ENCODE data around the gene DCDC1.

GRCh38 chr11:30991802-30992512 is 377.6 kb downstream of the DCDC1 start:
- TF ChIP-seq ZBTB21 (CRISPR knock-in tag; IDR thresholded peaks at IDR 0.05; ENCODE audit: borderline replicate concordance) (no peak), ZMAT4 (CRISPR knock-in tag; IDR thresholded peaks at IDR 0.05) (no peak), SP1 (CRISPR knock-in tag; conservative IDR thresholded peaks at IDR 0.05) (no peak), CTCF (IDR thresholded peaks at IDR 0.05) (no peak), JAZF1 (CRISPR knock-in tag; IDR thresholded peaks at IDR 0.05) (no peak), RELA (CRISPR knock-in tag; IDR thresholded peaks at IDR 0.05; ENCODE audit: borderline replicate concordance) (no peak), TCF7 (CRISPR knock-in tag; IDR thresholded peaks at IDR 0.05; ENCODE audit: low read depth) (no peak), MLX (CRISPR knock-in tag; IDR thresholded peaks at IDR 0.05) (no peak), SMAD3 (CRISPR knock-in tag; IDR thresholded peaks at IDR 0.05; ENCODE audit: borderline replicate concordance) (no peak), CREB1 (CRISPR knock-in tag; IDR thresholded peaks at IDR 0.05) (no peak), EMX1 (CRISPR knock-in tag; IDR thresholded peaks at IDR 0.05) (no peak), NR2C2 (CRISPR knock-in tag; IDR thresholded peaks at IDR 0.05) (no peak), ATF3 (CRISPR knock-in tag; conservative IDR thresholded peaks at IDR 0.05) (no peak)
- TF ChIP-seq, protein P1, sequence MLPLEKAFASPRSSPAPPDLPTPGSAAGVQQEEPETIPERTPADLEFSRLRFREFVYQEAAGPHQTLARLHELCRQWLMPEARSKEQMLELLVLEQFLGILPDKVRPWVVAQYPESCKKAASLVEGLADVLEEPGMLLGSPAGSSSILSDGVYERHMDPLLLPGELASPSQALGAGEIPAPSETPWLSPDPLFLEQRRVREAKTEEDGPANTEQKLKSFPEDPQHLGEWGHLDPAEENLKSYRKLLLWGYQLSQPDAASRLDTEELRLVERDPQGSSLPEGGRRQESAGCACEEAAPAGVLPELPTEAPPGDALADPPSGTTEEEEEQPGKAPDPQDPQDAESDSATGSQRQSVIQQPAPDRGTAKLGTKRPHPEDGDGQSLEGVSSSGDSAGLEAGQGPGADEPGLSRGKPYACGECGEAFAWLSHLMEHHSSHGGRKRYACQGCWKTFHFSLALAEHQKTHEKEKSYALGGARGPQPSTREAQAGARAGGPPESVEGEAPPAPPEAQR (CRISPR knock-in tag; IDR thresholded peaks at IDR 0.05): no peak

All from WTC11 (cell line).